ENCODE measurements around the gene ALOX15B. TPM values are rescaled to one million over a fixed set of nuclear protein-coding genes. Genes with fewer than 3 reads are reported as not detected.

ALOX15B gene
- total and polyA plus RNA-seq, 11 donors, result 0.07 to 2.2 (median 0.23) TPM; not detected in 4

- TF ChIP-seq POLR2A (IDR thresholded peaks at IDR 0.05) (no peak), CTCF (IDR thresholded peaks at IDR 0.05) (no peak)
- 89 to 100% (median 99%) methylated on average over 1 of the region's 1 CpG for WGBS, 4 donors
- Histone ChIP-seq H3K36me3 (no peaks in the 10 kb centered on the region), H3K4me3 (no peak overlapping the region), H3K4me1 (peaks cover 4 to 15% (median 12%) of the 10 kb centered on the region in 12 donors), H3K27me3 (peaks cover 16 to 56% (median 27%) of the 10 kb centered on the region in 9 donors), H3K9me3 (no peaks in the 10 kb centered on the region), H3K27ac (no peak overlapping the region)
- DNase-seq (no peak), ATAC-seq (no peak)
- intact Hi-C loops (cut with DNase I), result loop anchor here in 1 of 10 donors (10.0 kb wide), 1 partner anchor 49 kb away; no protein-coding TSS in a partner anchor
Observed at GRCh38 chr17:8005357-8005756, 33.5 kb upstream of the ALOX15B start.

- Histone ChIP-seq H3K4me1 (peaks cover 4 to 15% (median 12%) of the 10 kb centered on the region in 12 donors), H3K4me3 (no peak overlapping the region)
- WGBS, 4 donors, result 93 to 95% (median 93%) methylated on average over 25 to 30 of the region's 30 CpGs
Observed at GRCh38 chr17:8005967-8006730, 32.7 kb upstream of the ALOX15B start.

GRCh38 chr17:8006836-8007680, 31.8 kb upstream of the ALOX15B start:
- ATAC-seq, result no peak
- TF ChIP-seq POLR2A (IDR thresholded peaks at IDR 0.05) (no peak), CTCF (IDR thresholded peaks at IDR 0.05) (no peak)

More at GRCh38 chr17:8005967-8006730, 32.7 kb upstream of the ALOX15B start:
- Histone ChIP-seq H3K36me3 (no peaks in the 10 kb centered on the region), H3K27ac (no peak overlapping the region), H3K9me3 (no peaks in the 10 kb centered on the region), H3K27me3 (peaks cover 16 to 48% (median 27%) of the 10 kb centered on the region in 9 donors)
- no peak for TF ChIP-seq CTCF (IDR thresholded peaks at IDR 0.05)
- no peak for TF ChIP-seq POLR2A (IDR thresholded peaks at IDR 0.05)
- no peak for ATAC-seq
- no peak for DNase-seq
- intact Hi-C loops (cut with DNase I), result loop anchor here in 1 of 10 donors (10.0 kb wide), 1 partner anchor 49 kb away; no protein-coding TSS in a partner anchor

More at GRCh38 chr17:8006836-8007680, 31.8 kb upstream of the ALOX15B start:
- 75 to 81% (median 78%) methylated on average over 14 of the region's 14 CpGs for WGBS, 4 donors
- Histone ChIP-seq H3K4me1 (peaks cover 4 to 14% (median 11%) of the 10 kb centered on the region in 12 donors), H3K4me3 (no peak overlapping the region), H3K27me3 (peaks cover 16 to 40% (median 25%) of the 10 kb centered on the region in 9 donors), H3K27ac (no peak overlapping the region), H3K36me3 (no peaks in the 10 kb centered on the region), H3K9me3 (no peaks in the 10 kb centered on the region)
- intact Hi-C loops (cut with DNase I), result loop anchor here in 1 of 10 donors (10.0 kb wide), 1 partner anchor 48 kb away; no protein-coding TSS in a partner anchor
- DNase-seq, result no peak
